Cardiac fibroblast (primary cell): ENCODE results near the gene POLR2A.

Experiments used
- DNase-seq, 2 donors: peaks; one replicate each; pipeline versions ENCODE4 v3.0.0 to v3.0.0-alpha.2; 2010; ENCODE audit warnings: low read depth in 2 of 2
- H3K4me3 ChIP-seq, 2 donors: replicated peaks in 1 of 2; 1 replicate in 1 of 2; 2 replicates in 1 of 2; pipeline ENCODE4 v1.5.1; 2011; ENCODE audit warnings: low read depth in 2 of 2, low read length in 2 of 2, mild to moderate bottlenecking in 2 of 2, moderate library complexity in 1 of 2
- CTCF ChIP-seq: IDR thresholded peaks from one replicate; pipeline ENCODE4 v1.5.1; 2011; ENCODE audit warnings: low read depth, mild to moderate bottlenecking, low read length, inconsistent platforms

Gene POLR2A

GRCh38 chr17:7462474-7463371 lies 21.4 kb upstream of the POLR2A start:
- H3K4me3 ChIP-seq = no peak overlapping the region
- TF ChIP-seq CTCF = no peak
- DNase-seq = no peak

GRCh38 chr17:7463372-7463846 lies 20.8 kb upstream of the POLR2A start:
- no peak overlapping the region for H3K4me3 ChIP-seq
- DNase-seq = no peak
- no peak for TF ChIP-seq CTCF

- H3K4me3 ChIP-seq = no peak overlapping the region
- no peak for TF ChIP-seq CTCF
- no peak for DNase-seq
These were observed 20.1 kb upstream of the POLR2A start for GRCh38 chr17:7464081-7464480.

GRCh38 chr17:7465597-7466275 lies 18.4 kb upstream of the POLR2A start:
- no peak overlapping the region for H3K4me3 ChIP-seq
- no peak for DNase-seq
- TF ChIP-seq CTCF = no peak

GRCh38 chr17:7466318-7466638 lies 17.9 kb upstream of the POLR2A start:
- DNase-seq = no peak
- H3K4me3 ChIP-seq = no peak overlapping the region
- no peak for TF ChIP-seq CTCF

GRCh38 chr17:7466639-7467341 lies 17.4 kb upstream of the POLR2A start:
- H3K4me3 ChIP-seq = no peak overlapping the region
- no peak for TF ChIP-seq CTCF
- peak; percentile 78 to 92 for DNase-seq
